NB4 (cell line): ENCODE results near the gene IGSF9B.
A peak's percentile ranks its signal among the peaks of the same experiment; 100 is the strongest.

Experiments used
- DNase-seq: peaks from one replicate; pipeline ENCODE4 v3.0.0; 2010; ENCODE audit warnings: low read depth
- H3K4me3 ChIP-seq: one replicate; pipeline ENCODE4 v1.5.1; 2011; ENCODE audit warnings: mild to moderate bottlenecking, low read depth, low read length, moderate library complexity
- MYC ChIP-seq: IDR thresholded peaks from 2 replicates; pipeline ENCODE4 v1.6.1; 2011; ENCODE audit warnings: low read depth, low read length
- POLR2A ChIP-seq: IDR thresholded peaks from 2 replicates; pipeline ENCODE4 v1.6.1; 2011; ENCODE audit warnings: mild to moderate bottlenecking; ENCODE audit not compliant: insufficient read length; ENCODE audit errors: extremely low read depth
- TF ChIP-seq, protein P1 (sequence below): IDR thresholded peaks from one replicate; pipeline ENCODE4 v1.5.1; 2012; ENCODE audit warnings: low read depth, low read length
- TF ChIP-seq, protein P2 (sequence below): IDR thresholded peaks from 2 replicates; pipeline ENCODE4 v1.6.1; 2011; ENCODE audit warnings: low read depth, low read length

Gene IGSF9B

DNA sequence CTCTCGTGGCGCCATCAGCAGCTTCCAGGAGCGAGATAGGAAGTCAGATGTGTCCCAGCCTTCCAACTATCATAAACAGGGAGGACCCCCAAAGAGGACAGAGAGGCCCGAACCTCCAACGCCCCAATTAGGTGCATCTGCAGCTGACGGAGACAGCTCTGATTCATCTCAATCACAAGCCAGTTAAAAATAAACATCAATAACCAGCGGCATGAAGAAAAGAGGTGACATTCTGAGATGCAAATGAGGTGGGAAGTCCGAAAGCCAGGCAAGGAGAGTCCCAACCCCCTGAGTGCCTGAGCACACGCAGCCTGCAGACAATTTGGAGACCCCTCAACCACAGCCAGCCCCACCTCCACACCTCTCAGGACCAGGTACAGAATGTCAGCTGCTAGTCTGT lies 28.1 kb upstream of the IGSF9B start:
- H3K4me3 ChIP-seq = no peak overlapping the region
- DNase-seq = no peak
- TF ChIP-seq POLR2A = no peak

DNA sequence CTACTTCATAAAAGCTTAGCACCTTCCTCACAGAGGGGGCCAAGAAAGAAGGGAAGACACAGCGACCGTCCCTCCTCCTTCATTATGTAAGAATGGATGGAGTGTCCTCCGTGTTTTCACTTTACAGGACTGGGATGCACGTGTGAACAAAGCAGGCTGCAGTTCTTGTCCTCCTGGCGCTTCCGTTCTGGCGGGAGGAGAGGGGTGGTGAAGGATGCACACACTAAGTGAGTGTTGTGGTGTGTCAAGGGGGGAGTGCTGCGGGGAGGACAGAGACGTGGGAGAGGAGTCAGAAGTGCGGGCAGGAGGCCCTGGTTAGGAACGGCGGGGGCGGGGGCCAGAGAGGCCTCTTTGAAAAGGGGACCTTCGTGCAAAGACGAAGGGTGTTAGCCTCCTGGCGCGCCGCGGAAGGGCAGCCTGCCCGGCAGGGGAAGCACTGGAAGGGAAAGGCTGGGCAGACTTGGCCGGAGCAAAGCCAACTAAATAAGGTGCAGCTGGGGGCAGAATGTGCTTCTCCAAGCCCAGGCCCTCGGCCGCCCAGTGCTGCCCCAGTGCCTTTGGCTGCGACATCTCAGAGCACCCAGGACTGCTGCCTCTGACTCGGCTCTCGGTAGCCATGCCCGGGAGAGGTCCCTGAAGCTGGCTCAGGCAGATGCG lies 27.0 kb upstream of the IGSF9B start:
- TF ChIP-seq POLR2A (no peak), MYC (no peak)
- TF ChIP-seq, protein P1, sequence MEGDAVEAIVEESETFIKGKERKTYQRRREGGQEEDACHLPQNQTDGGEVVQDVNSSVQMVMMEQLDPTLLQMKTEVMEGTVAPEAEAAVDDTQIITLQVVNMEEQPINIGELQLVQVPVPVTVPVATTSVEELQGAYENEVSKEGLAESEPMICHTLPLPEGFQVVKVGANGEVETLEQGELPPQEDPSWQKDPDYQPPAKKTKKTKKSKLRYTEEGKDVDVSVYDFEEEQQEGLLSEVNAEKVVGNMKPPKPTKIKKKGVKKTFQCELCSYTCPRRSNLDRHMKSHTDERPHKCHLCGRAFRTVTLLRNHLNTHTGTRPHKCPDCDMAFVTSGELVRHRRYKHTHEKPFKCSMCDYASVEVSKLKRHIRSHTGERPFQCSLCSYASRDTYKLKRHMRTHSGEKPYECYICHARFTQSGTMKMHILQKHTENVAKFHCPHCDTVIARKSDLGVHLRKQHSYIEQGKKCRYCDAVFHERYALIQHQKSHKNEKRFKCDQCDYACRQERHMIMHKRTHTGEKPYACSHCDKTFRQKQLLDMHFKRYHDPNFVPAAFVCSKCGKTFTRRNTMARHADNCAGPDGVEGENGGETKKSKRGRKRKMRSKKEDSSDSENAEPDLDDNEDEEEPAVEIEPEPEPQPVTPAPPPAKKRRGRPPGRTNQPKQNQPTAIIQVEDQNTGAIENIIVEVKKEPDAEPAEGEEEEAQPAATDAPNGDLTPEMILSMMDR = no peak
- peak; percentile 28 for DNase-seq
- no peak overlapping the region for H3K4me3 ChIP-seq

DNA sequence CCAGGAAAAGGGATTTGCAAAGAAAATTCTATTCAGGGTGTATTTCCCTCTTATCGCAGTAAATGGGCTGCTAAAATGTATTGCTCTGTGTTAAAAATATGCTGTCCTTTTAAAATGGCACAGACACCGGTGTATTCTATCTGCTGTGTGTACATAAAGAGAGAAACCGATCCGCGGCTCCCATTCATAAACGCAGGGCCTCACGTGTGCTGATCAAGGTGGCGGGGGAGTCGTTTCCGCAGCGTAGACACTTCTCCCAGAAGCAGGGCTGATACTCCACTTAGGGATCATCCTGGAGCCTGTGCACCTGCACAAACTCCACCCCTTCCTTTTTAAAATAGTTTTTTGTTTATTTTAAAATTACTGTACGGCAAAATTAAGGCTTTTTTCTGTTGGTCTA lies 26.1 kb upstream of the IGSF9B start:
- DNase-seq = no peak
- TF ChIP-seq MYC (no peak), POLR2A (no peak)
- TF ChIP-seq, protein P1 = no peak
- TF ChIP-seq, protein P2, sequence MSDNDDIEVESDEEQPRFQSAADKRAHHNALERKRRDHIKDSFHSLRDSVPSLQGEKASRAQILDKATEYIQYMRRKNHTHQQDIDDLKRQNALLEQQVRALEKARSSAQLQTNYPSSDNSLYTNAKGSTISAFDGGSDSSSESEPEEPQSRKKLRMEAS = no peak
- no peak overlapping the region for H3K4me3 ChIP-seq

DNA sequence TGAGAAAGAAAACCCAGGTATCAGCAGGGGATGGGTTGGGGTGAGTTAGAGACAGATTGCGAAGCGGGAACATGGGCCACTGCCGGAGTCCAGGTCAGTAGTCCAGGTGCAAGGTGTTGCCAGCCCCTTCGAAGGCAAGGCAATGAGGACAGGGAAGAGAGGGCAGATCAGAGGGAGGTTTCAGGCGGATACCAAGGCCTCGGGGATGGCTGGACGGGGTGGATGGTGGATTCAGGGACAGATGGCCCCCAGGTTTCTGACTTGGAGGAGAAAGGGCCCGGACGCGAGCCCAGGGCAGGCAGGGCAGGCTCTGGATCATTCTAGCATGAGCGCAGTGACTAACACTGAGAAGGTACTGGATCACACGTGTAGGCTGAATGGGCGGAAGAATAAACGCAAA lies 25.4 kb upstream of the IGSF9B start:
- TF ChIP-seq MYC (no peak), POLR2A (no peak)
- TF ChIP-seq, protein P2 = no peak
- TF ChIP-seq, protein P1 = no peak
- no peak for DNase-seq
- H3K4me3 ChIP-seq = no peak overlapping the region

DNA sequence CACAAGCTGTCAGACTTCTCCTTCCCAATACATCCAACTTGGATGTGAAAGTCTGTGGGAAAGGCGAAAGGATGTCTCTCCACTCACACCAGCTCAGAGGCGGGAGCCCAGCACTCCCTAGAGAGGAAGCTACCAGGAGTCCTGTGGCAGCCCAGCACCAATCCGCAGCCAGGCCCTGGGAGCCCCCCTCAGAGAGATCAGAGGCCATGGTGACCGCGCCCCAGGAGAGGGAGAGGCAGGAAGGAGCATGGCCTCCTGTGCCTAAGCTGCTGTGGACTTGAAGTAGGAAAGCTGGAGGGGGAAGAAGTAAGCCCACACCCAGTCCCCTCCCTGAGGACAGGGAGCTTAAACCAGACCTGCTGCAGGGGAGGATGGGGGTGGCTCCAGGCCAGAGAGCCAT lies 24.4 kb upstream of the IGSF9B start:
- TF ChIP-seq MYC = no peak
- TF ChIP-seq POLR2A = no peak
- TF ChIP-seq, protein P1 = no peak
- TF ChIP-seq, protein P2 = no peak
- no peak overlapping the region for H3K4me3 ChIP-seq
- no peak for DNase-seq

DNA sequence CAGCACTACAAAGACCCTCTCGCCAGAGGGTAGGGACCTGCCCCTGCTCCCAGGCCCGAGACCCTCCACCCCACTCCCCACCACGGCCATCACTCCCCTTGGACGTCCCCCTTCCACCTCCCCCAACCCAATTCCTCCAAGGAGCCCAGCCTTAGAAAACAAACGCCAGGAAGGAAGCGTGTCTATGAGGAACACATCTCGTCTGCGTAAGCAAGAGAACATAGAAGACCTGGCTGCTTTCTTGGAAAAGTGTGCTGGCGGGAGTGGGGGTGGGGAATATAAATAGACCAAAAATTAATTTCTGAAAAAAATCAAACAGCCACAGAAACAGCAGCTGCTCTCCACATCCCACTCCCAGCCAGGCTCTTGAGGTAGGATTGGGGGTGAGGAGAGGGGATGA lies 23.9 kb upstream of the IGSF9B start:
- TF ChIP-seq MYC (no peak), POLR2A (no peak)
- TF ChIP-seq, protein P2 = no peak
- TF ChIP-seq, protein P1 = no peak
- DNase-seq = no peak
- no peak overlapping the region for H3K4me3 ChIP-seq
